GM21381 (cell line): ENCODE measurements around the gene DPH2.

ENCODE experiments used
- ATAC-seq: cut with Tn5 transposase; IDR thresholded peaks from one replicate; pipeline ENCODE4 v1.9.1; 2021; ENCODE audit warnings: mild to moderate bottlenecking, moderate library complexity; ENCODE audit not compliant: unreplicated experiment

DPH2 gene

DNA sequence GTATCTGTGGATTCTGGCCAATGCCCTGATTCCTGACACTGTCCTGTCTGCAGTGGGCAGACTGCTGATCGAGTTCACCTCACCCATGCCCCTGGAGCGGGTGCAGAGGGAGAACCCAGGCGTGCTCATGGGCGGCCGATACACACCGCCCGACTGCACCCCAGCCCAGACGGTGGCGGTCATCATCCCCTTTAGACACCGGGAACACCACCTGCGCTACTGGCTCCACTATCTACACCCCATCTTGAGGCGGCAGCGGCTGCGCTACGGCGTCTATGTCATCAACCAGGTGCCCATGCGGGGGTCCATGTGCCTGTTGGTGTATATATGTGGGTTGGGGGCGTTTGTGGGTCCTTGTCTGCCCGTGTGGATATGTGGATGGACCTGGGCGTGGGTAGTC, 11.8 kb downstream of the DPH2 start:
- no peak for ATAC-seq

- no peak for ATAC-seq
Measured at GRCh38 chr1:43982241-43982640, 12.4 kb downstream of the DPH2 start.

GRCh38 chr1:43982808-43983207, 13.0 kb downstream of the DPH2 start:
- ATAC-seq, result no peak

- ATAC-seq, result no peak
Measured at GRCh38 chr1:43983253-43983899, 13.6 kb downstream of the DPH2 start.

DNA sequence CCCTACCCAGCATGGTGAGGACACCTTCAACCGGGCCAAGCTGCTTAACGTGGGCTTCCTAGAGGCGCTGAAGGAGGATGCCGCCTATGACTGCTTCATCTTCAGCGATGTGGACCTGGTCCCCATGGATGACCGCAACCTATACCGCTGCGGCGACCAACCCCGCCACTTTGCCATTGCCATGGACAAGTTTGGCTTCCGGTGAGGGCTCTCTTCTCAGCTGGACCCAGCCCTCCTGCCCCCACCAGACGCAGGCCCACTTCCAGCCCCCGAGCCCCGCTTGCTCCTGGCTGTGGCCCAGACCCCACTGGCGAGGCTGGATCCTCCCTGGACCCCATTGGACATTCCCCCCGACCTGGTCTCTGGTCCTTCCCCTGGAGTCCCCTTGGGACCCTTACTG, 15.0 kb downstream of the DPH2 start:
- no peak for ATAC-seq

DNA sequence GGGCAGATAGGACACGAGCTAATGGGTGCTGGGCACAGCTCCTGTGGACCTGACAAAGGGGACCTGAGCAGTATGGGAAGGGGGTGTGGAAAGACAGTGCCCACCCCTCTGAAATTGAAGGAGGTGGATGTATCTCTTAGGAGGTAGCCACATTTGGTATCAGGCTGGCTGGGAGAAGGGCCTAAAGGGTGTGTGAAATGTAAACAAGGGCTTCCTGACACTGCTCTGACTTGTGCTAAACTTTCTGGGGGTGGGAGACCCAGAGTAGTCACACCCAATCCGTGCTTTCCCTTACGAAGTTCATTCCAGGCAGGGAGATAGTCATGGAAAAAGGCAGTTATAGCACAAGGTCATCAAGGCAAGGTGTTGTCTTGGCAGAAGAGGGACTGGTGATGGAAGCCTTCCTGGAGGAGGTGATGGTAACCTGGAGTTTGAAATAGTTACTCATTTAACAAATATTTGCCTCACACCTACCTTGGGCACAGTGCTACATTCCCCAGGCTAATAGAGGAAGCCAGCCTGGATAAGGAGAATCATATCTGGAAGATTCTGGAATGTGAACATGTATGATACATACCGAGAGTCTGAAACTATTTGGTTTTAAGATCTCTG, 16.3 kb downstream of the DPH2 start:
- ATAC-seq, result no peak

GRCh38 chr1:43986712-43987111, 16.9 kb downstream of the DPH2 start:
- ATAC-seq, result no peak

GRCh38 chr1:43987159-43987902, 17.5 kb downstream of the DPH2 start:
- no peak for ATAC-seq

DNA sequence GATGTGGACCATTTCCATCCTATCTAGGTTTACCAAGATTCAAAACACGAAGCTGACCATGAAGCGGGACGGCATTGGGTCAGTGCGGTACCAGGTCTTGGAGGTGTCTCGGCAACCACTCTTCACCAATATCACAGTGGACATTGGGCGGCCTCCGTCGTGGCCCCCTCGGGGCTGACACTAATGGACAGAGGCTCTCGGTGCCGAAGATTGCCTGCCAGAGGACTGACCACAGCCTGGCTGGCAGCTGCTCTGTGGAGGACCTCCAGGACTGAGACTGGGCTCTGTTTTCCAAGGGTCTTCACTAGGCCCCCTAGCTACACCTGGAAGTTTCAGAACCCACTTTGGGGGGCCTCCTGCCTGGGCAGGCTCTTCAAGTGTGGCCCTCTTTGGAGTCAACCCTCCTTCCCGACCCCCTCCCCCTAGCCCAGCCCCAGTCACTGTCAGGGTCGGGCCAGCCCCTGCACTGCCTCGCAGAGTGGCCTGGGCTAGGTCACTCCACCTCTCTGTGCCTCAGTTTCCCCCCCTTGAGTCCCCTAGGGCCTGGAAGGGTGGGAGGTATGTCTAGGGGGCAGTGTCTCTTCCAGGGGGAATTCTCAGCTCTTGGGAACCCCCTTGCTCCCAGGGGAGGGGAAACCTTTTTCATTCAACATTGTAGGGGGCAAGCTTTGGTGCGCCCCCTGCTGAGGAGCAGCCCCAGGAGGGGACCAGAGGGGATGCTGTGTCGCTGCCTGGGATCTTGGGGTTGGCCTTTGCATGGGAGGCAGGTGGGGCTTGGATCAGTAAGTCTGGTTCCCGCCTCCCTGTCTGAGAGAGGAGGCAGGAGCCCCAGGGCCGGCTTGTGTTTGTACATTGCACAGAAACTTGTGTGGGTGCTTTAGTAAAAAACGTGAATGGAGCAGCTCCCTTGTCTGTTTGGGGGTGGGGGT, 20.7 kb downstream of the DPH2 start:
- ATAC-seq, result no peak

DNA sequence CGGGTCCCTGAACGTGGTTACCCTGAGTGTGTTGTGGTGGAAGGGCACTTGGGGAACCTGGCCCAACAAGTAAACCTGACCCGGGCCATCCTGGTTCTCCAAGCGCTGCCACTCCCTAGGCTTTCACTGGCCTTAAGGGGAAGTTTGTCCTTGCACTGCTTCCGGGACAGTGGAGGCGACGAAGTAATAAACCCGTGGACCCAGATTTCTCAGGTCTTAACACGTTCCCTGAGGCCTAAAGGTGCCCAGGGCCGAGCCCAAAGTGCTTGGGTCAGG, 21.3 kb downstream of the DPH2 start:
- no peak for ATAC-seq

- ATAC-seq, result peak; percentile 79
Measured at GRCh38 chr1:43991476-43992231, 21.8 kb downstream of the DPH2 start, which contains the start of gene CCDC24. Gene CCDC24 (plus strand): TSS chr1:43991599. CDS start chr1:43991879, 280 bp downstream.

GRCh38 chr1:43992232-43992995, 22.6 kb downstream of the DPH2 start:
- ATAC-seq, result no peak

- ATAC-seq, result no peak
Measured at GRCh38 chr1:43993206-43993914, 23.6 kb downstream of the DPH2 start.

DNA sequence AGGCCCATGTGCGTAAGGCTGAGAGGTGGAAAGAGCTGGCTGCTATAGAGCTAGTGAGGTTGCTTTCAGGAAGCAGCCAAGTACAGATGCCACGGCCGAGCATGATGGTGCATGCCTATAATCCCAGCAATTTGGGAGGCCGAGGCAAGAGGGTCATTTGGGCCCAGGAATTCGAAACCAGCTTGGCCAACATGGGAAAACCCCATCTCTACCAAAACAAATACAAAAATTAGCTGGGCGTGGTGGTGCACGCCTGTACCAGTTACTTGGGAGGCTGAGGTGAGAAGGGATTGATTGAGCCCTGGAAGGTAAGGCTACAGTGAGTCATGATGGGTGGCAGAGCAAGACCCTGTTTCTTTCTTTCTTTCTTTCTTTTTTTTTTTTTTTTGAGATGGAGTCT, 24.3 kb downstream of the DPH2 start:
- ATAC-seq, result no peak

DNA sequence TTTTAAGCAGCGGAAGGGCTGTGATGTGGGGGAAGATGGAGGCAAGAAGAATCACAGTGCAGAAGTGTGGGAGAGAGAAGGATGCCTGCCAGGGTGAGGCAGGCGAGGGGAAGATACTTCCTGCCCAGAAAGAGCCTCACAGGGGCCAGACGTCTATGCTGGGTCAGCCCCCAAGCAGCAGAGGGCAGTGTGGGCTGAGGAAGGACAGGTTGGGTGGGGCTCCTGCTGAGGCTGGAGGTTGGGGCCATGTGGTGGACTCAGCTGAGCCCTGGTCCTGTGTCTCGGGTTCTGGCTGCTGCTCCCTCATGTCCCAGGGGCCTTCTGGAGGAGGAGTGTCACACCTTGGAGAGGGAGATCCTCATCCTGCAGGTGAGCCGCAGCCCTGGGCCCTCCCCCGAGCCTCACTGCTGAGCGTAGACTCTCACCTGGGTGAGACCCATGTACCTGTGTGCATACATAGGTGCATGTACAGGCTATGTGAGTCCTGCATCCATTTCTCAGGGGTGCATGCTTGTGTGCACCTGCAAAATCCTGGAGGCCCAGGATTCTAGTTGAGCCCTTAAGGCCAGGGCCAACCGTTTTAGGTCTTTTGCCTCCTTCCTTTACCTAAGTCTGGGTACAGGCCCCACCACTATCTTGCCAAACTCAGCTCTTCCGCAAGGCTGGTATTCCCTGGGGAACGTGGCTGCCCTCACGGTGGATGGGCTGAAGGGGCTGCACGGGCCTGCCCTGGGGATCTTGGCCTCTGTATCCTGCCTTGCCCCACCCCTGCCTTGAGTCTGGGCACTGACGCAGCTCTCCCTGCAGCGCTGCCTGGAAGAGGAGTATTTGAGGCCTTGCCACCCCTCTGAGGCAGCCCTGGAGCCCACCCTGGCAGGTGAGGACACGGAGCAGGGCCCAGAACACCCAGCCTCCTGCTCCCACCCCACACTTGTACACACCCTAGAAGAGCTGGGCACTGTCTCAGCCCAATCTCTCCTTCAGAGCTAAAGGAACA, 25.3 kb downstream of the DPH2 start:
- ATAC-seq, result no peak

DNA sequence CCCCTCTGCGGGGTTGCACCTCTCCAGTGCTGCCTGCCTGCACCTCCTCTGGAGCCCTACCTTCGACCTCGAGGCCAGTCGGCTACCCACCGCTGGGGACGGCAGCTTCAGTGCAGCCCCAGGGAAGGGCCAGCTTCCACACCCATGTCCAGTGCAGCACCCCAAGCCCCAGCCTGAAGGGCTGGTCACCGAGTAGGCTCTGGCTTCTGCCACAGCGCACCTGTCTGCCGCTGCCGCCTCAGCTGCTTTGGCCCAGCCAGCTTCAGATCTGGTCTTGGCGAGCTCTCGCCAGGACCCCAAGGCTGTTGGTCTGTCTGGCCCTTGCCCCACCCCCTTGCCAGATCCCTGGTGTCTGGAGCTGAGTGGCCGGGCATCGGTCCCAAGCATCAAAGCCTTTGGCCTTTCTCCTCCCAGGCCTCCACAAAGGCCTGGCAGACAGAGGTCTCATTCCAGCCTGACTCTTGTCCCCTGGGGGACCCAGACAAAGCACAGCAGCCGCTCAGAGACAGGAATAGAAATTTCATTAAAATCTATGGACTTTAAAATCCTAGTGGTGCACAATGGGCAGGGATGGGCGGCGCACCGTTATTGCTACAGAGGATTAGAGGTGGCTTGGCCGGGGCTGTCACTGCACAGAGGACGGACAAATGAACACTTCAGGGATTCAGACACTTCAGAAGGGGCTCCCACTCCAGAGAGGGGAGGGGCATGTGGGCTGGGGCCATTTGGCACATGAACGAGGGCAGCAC, 26.3 kb downstream of the DPH2 start:
- ATAC-seq, result no peak

- no peak for ATAC-seq
Measured at GRCh38 chr1:43996733-43997115, 26.9 kb downstream of the DPH2 start.
